Head of caudate nucleus (tissue), 42 donors: Measurements from ENCODE around the gene ANKRD31.
"Not testable (repeated sequence)": the region's sequence is repeated elsewhere in the genome, so short reads cannot be mapped to it uniquely, and the experiment has no call there.

Source experiments
- DNase-seq, 42 donors: peaks; one replicate each; pipeline versions ENCODE4 v3.0.0 to v3.0.0-alpha.2; 2020 to 2021; ENCODE audit warnings: mixed read lengths in 7 of 42
- intact Hi-C: fragments of 100-400 bp; cut with DNase I; formaldehyde crosslinking; loops from one replicate; pipeline ENCODE4 v1.15.0; 2022

The ANKRD31 gene

GRCh38 chr5:75088648-75089047 is 148.0 kb downstream of the ANKRD31 start:
- intact Hi-C loops: no loop called here
- DNase-seq: no peak

GRCh38 chr5:75081510-75081909 is 155.2 kb downstream of the ANKRD31 start:
- no peak for DNase-seq
- intact Hi-C loops: no loop called here

GRCh38 chr5:75079346-75079745 is 157.3 kb downstream of the ANKRD31 start:
- intact Hi-C loops, DNase-seq: not testable (repeated sequence)

- intact Hi-C loops: no loop called here
- no peak for DNase-seq
Observed at GRCh38 chr5:75078027-75078426, 158.7 kb downstream of the ANKRD31 start.

- no peak for DNase-seq
- intact Hi-C loops: no loop called here
Observed at GRCh38 chr5:75072061-75072460, 164.6 kb downstream of the ANKRD31 start.

- no peak for DNase-seq
- intact Hi-C loops: no loop called here
Observed at GRCh38 chr5:75071100-75071499, 165.6 kb downstream of the ANKRD31 start.

GRCh38 chr5:75067434-75067833 is 169.2 kb downstream of the ANKRD31 start:
- intact Hi-C loops: no loop called here
- DNase-seq: no peak

- intact Hi-C loops: no loop called here
- DNase-seq: peak in 1 of 42 donors; percentile 32
Observed at GRCh38 chr5:75062925-75063531, 173.7 kb downstream of the ANKRD31 start.

- intact Hi-C loops: loop anchor here (10.0 kb wide), 1 partner anchor 175 kb away; the partner anchor contains the start of gene ANKRD31
- DNase-seq: peak in 7 of 42 donors; percentile 17 to 73 (median 50)
Observed at GRCh38 chr5:75059912-75060545, 176.6 kb downstream of the ANKRD31 start.

GRCh38 chr5:75058986-75059535 is 177.6 kb downstream of the ANKRD31 start:
- intact Hi-C loops: loop anchor here (10.0 kb wide), 1 partner anchor 176 kb away; the partner anchor contains the start of gene ANKRD31
- peak in 12 of 42 donors; percentile 20 to 69 (median 48) for DNase-seq

GRCh38 chr5:75057561-75057960 is 179.1 kb downstream of the ANKRD31 start:
- intact Hi-C loops: loop anchor here (10.0 kb wide), 1 partner anchor 177 kb away; the partner anchor contains the start of gene ANKRD31
- no peak for DNase-seq

GRCh38 chr5:75055727-75056144 is 180.9 kb downstream of the ANKRD31 start:
- no peak for DNase-seq
- intact Hi-C loops: loop anchor here (10.0 kb wide), 1 partner anchor 179 kb away; the partner anchor contains the start of gene ANKRD31

- intact Hi-C loops: loop anchor here (10.0 kb wide), 1 partner anchor 180 kb away; the partner anchor contains the start of gene ANKRD31
Observed at GRCh38 chr5:75054134-75054930, 182.3 kb downstream of the ANKRD31 start.

GRCh38 chr5:75053304-75054133 is 183.2 kb downstream of the ANKRD31 start:
- peak in 41 of 42 donors; percentile 30 to 84 (median 61) for DNase-seq
- intact Hi-C loops: loop anchor here (10.0 kb wide), 1 partner anchor 181 kb away; the partner anchor contains the start of gene ANKRD31

More at GRCh38 chr5:75054134-75054930, 182.3 kb downstream of the ANKRD31 start:
- DNase-seq: peak in 8 of 42 donors; percentile 8 to 68 (median 31)

- intact Hi-C loops: loop anchor here (10.0 kb wide), 1 partner anchor 182 kb away; the partner anchor contains the start of gene ANKRD31
- DNase-seq: no peak
Observed at GRCh38 chr5:75053054-75053303, 183.7 kb downstream of the ANKRD31 start.

GRCh38 chr5:75052192-75053053 is 184.3 kb downstream of the ANKRD31 start, which contains the start of gene GCNT4:
GCNT4 (minus strand) TSS chr5:75052558; CDS start chr5:75030037, 22,521 bp downstream.
- DNase-seq: peak in 36 of 42 donors; percentile 16 to 68 (median 46)

GRCh38 chr5:75051217-75051751 is 185.4 kb downstream of the ANKRD31 start:
- intact Hi-C loops: loop anchor here (10.0 kb wide), 1 partner anchor 184 kb away; the partner anchor contains the start of gene ANKRD31
- no peak for DNase-seq

More at GRCh38 chr5:75052192-75053053, 184.3 kb downstream of the ANKRD31 start, which contains the start of gene GCNT4:
- intact Hi-C loops: loop anchor here (10.0 kb wide), 1 partner anchor 182 kb away; the partner anchor contains the start of gene ANKRD31
